SK-N-SH (cell line): ENCODE data around the gene ADRM1. TPM values are rescaled to one million over a fixed set of nuclear protein-coding genes. Genes with fewer than 3 reads are reported as not detected.

Experiments
- CTCF ChIA-PET: fragments of 300-600, 350-600 bp; formaldehyde crosslinking; extraction: SDS; loops from one replicate; lab custom pipeline; 2021; lab: Yijun Ruan, JAX
- POLR2A ChIA-PET: fragments of 350-600 bp; sonication (Branson Sonifier 250); formaldehyde crosslinking; extraction: SDS; loops from one replicate; lab custom pipeline; 2020; ENCODE audit warnings: antibody characterized with exemption, inconsistent platforms; lab: Yijun Ruan, JAX
- DNase-seq: peaks from one replicate; pipeline ENCODE4 v3.0.0; 2012
- H2AFZ ChIP-seq: fragments of 200-600 bp; sonication (generic); 2 replicates; pipeline ENCODE4 v1.8.1; 2016; ENCODE audit warnings: antibody characterized with exemption, mild to moderate bottlenecking, low read depth
- H3F3A ChIP-seq: fragments of 200-600 bp; sonication (generic); replicated peaks from 2 replicates; pipeline ENCODE3; 2016; ENCODE audit warnings: antibody characterized with exemption, mild to moderate bottlenecking; ENCODE audit not compliant: insufficient read depth
- H3K27ac ChIP-seq, 2 experiments: fragments of 200-500 bp in 1 of 2; fragments of 200-600 bp in 1 of 2; sonication (Bioruptor generic) in 1 of 2; sonication (generic), shearing (Covaris generic) in 1 of 2; 2 replicates each; pipeline versions ENCODE4 v1.5.1 to v1.6.1; 2014 to 2016; ENCODE audit warnings: low read depth in 2 of 2, inconsistent platforms in 1 of 2, low read length in 1 of 2, mild to moderate bottlenecking in 1 of 2, mixed read lengths in 1 of 2
- H3K27me3 ChIP-seq: fragments of 200-600 bp; sonication (generic), shearing (Covaris generic); 2 replicates; pipeline ENCODE4 v1.6.1; 2016; ENCODE audit warnings: mixed run types; ENCODE audit not compliant: insufficient read depth
- H3K36me3 ChIP-seq, 2 experiments: fragments of 200-500 bp in 1 of 2; fragments of 200-600 bp in 1 of 2; sonication (Bioruptor generic) in 1 of 2; sonication (generic) in 1 of 2; replicated peaks in 1 of 2; 2 replicates each; pipeline versions ENCODE3 to v1.5.1; 2014 to 2016; ENCODE audit warnings: low read length in 1 of 2, mild to moderate bottlenecking in 1 of 2; ENCODE audit not compliant: insufficient read depth in 2 of 2, control insufficient read depth in 1 of 2
- H3K4me1 ChIP-seq, 2 experiments: fragments of 200-500 bp in 1 of 2; fragments of 200-600 bp in 1 of 2; sonication (Bioruptor generic) in 1 of 2; sonication (generic), shearing (Covaris generic) in 1 of 2; 2 replicates each; pipeline versions ENCODE4 v1.5.1 to v1.6.1; 2014 to 2016; ENCODE audit warnings: low read depth in 1 of 2, low read length in 1 of 2, mixed run types in 1 of 2; ENCODE audit not compliant: insufficient read depth in 2 of 2, control insufficient read depth in 1 of 2
- H3K4me2 ChIP-seq: fragments of 200-600 bp; sonication (generic), shearing (Covaris generic); 2 replicates; pipeline ENCODE4 v1.6.1; 2017; ENCODE audit warnings: mixed run types
- H3K4me3 ChIP-seq, 2 experiments: fragments of 200-500 bp in 1 of 2; fragments of 200-600 bp in 1 of 2; sonication (Bioruptor generic) in 1 of 2; sonication (generic), shearing (Covaris generic) in 1 of 2; 2 replicates each; pipeline versions ENCODE4 v1.5.1 to v1.8.1; 2014 to 2016; ENCODE audit warnings: low read depth in 2 of 2, inconsistent platforms in 1 of 2, low read length in 1 of 2, mild to moderate bottlenecking in 1 of 2, mixed read lengths in 1 of 2, moderate library complexity in 1 of 2
- H3K79me2 ChIP-seq: fragments of 200-600 bp; sonication (generic); 2 replicates; pipeline ENCODE4 v1.8.1; 2017; ENCODE audit warnings: mild to moderate bottlenecking; ENCODE audit not compliant: insufficient read depth
- H3K9ac ChIP-seq: fragments of 200-600 bp; sonication (generic); 2 replicates; pipeline ENCODE4 v1.6.1; 2017; ENCODE audit warnings: mixed run types
- H3K9me2 ChIP-seq: fragments of 200-600 bp; sonication (generic); 2 replicates; pipeline ENCODE4 v1.6.1; 2017; ENCODE audit warnings: mixed run types
- H3K9me3 ChIP-seq: fragments of 200-600 bp; sonication (generic); 2 replicates; pipeline ENCODE4 v1.6.1; 2017; ENCODE audit warnings: mixed run types, mild to moderate bottlenecking, moderate library complexity
- H4K20me1 ChIP-seq: fragments of 200-600 bp; sonication (generic); 2 replicates; pipeline ENCODE4 v1.6.1; 2017; ENCODE audit warnings: mild to moderate bottlenecking, mixed run types; ENCODE audit not compliant: insufficient read depth
- ELF1 ChIP-seq: IDR thresholded peaks from 2 replicates; pipeline ENCODE4 v1.4.0; 2012
- FOXJ3 ChIP-seq: sonication (generic); formaldehyde crosslinking; IDR thresholded peaks from 2 replicates; pipeline ENCODE4 v1.5.1; 2020; ENCODE audit warnings: mild to moderate bottlenecking, missing genetic modification reagents
- GABPA ChIP-seq: IDR thresholded peaks from 2 replicates; pipeline ENCODE4 v1.4.0; 2012; ENCODE audit warnings: low read depth, mild to moderate bottlenecking
- GATA2 ChIP-seq: sonication (generic); formaldehyde crosslinking; IDR thresholded peaks from 2 replicates; pipeline ENCODE4 v1.5.0; 2020; ENCODE audit warnings: mild to moderate bottlenecking, missing genetic modification reagents
- IRF3 ChIP-seq: fragments of 150-350 bp; IDR thresholded peaks from 2 replicates; pipeline ENCODE4 v1.6.1; 2016; ENCODE audit warnings: mild to moderate bottlenecking, low read depth, low read length
- JUND ChIP-seq: IDR thresholded peaks from 2 replicates; pipeline ENCODE4 v1.4.0; 2012
- MXI1 ChIP-seq: IDR thresholded peaks from 2 replicates; pipeline ENCODE4 v1.6.1; 2012; ENCODE audit warnings: mild to moderate bottlenecking, low read depth, low read length, improper control_type of control experiment
- NFIC ChIP-seq: IDR thresholded peaks from 2 replicates; pipeline ENCODE4 v1.4.0; 2012; ENCODE audit warnings: borderline replicate concordance
- NRF1 ChIP-seq: IDR thresholded peaks from 2 replicates; pipeline ENCODE4 v1.6.1; 2012; ENCODE audit warnings: low read depth, mild to moderate bottlenecking, low read length
- RFX5 ChIP-seq: IDR thresholded peaks from 2 replicates; pipeline ENCODE4 v1.6.1; 2012; ENCODE audit warnings: mild to moderate bottlenecking, improper control_type of control experiment, low read length
- RXRA ChIP-seq: IDR thresholded peaks from 2 replicates; pipeline ENCODE4 v1.4.0; 2012; ENCODE audit warnings: low read depth, mild to moderate bottlenecking, borderline replicate concordance
- TAF1 ChIP-seq: IDR thresholded peaks from 2 replicates; pipeline ENCODE4 v1.6.1; 2012; ENCODE audit warnings: low read depth, mild to moderate bottlenecking, low read length, moderate library complexity, borderline replicate concordance
- TCF12 ChIP-seq: IDR thresholded peaks from 2 replicates; pipeline ENCODE4 v1.4.0; 2012
- TEAD4 ChIP-seq: IDR thresholded peaks from 2 replicates; pipeline ENCODE4 v1.4.0; 2012; ENCODE audit warnings: mild to moderate bottlenecking, borderline replicate concordance; ENCODE audit not compliant: insufficient read depth
- WGBS: methylation state at CpG from one replicate; pipeline ENCODE4 v1.1.6; 2017; ENCODE audit warnings: low lambda C conversion rate; 5-methylcytosine and 5-hydroxymethylcytosine counted together
- polyA plus RNA-seq, 3 experiments: library from polyadenylated mRNA; depleted of rRNA; stranded (reverse); fragments of >200 nt; gene quantifications; 2 replicates each; pipeline ENCODE4 v1.2.3, GENCODE V29; 2012
- TF ChIP-seq, protein P1 (sequence below): IDR thresholded peaks from 2 replicates; pipeline ENCODE4 v1.4.0; 2012; ENCODE audit warnings: low read depth, borderline replicate concordance
- TF ChIP-seq, protein P2 (sequence below): IDR thresholded peaks from 2 replicates; pipeline ENCODE4 v1.4.0; 2012; ENCODE audit warnings: low read depth
- TF ChIP-seq, protein P3 (sequence below): IDR thresholded peaks from 2 replicates; pipeline ENCODE4 v1.4.0; 2012; ENCODE audit warnings: low read depth, borderline replicate concordance

Gene ADRM1
- polyA plus RNA-seq, 1 of the 3 experiments (the other 2 are of a cell fraction) = 142 TPM

DNA sequence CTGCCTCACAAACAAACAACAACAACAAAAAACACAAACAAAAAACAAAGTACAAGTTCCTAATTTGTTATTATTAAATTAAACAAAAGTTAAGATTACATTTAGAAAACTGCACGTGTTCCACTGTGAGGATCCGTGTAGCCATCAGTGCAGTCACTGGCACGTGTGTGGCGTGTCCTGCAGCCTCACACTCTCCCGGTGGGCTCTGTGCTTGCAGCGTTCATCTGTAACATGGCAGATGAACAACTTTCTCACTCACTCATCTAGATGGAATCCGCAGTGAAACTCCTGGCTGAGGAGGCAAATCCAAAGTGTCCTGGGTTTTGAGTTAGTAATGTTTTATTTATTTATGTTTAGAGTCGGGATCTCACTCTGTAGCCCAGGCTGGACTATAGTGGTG is 12.9 kb upstream of the ADRM1 start:
- Histone ChIP-seq H3K9me3 (no peaks in the 10 kb centered on the region), H3K4me1 (no peaks in the 10 kb centered on the region), H3K9ac (no peak overlapping the region), H3K36me3 (peaks cover 6 to 33% of the 10 kb centered on the region in 2 experiments), H3F3A (no peaks in the 10 kb centered on the region), H3K27ac (no peak overlapping the region), H4K20me1 (no peaks in the 10 kb centered on the region), H3K9me2 (no peaks in the 10 kb centered on the region), H2AFZ (no peak overlapping the region), H3K27me3 (no peaks in the 10 kb centered on the region), H3K4me3 (no peak overlapping the region), H3K4me2 (no peak overlapping the region), H3K79me2 (no peaks in the 10 kb centered on the region)
- TF ChIP-seq TAF1 = no peak
- no peak for TF ChIP-seq JUND
- TF ChIP-seq GATA2 (CRISPR knock-in tag) = no peak
- no peak for TF ChIP-seq FOXJ3 (CRISPR knock-in tag)
- TF ChIP-seq, protein P1, sequence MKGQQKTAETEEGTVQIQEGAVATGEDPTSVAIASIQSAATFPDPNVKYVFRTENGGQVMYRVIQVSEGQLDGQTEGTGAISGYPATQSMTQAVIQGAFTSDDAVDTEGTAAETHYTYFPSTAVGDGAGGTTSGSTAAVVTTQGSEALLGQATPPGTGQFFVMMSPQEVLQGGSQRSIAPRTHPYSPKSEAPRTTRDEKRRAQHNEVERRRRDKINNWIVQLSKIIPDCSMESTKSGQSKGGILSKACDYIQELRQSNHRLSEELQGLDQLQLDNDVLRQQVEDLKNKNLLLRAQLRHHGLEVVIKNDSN = no peak
- TF ChIP-seq GABPA = no peak
- no peak for TF ChIP-seq ELF1
- no peak for TF ChIP-seq NRF1
- no peak for TF ChIP-seq MXI1
- no peak for TF ChIP-seq IRF3
- TF ChIP-seq NFIC = no peak
- TF ChIP-seq, protein P2, sequence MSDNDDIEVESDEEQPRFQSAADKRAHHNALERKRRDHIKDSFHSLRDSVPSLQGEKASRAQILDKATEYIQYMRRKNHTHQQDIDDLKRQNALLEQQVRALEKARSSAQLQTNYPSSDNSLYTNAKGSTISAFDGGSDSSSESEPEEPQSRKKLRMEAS = no peak
- no peak for TF ChIP-seq TEAD4
- TF ChIP-seq RXRA = no peak
- TF ChIP-seq, protein P3, sequence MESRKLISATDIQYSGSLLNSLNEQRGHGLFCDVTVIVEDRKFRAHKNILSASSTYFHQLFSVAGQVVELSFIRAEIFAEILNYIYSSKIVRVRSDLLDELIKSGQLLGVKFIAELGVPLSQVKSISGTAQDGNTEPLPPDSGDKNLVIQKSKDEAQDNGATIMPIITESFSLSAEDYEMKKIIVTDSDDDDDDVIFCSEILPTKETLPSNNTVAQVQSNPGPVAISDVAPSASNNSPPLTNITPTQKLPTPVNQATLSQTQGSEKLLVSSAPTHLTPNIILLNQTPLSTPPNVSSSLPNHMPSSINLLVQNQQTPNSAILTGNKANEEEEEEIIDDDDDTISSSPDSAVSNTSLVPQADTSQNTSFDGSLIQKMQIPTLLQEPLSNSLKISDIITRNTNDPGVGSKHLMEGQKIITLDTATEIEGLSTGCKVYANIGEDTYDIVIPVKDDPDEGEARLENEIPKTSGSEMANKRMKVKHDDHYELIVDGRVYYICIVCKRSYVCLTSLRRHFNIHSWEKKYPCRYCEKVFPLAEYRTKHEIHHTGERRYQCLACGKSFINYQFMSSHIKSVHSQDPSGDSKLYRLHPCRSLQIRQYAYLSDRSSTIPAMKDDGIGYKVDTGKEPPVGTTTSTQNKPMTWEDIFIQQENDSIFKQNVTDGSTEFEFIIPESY = no peak
- no peak for TF ChIP-seq RFX5
- no peak for TF ChIP-seq TCF12
- ChIA-PET POLR2A (no interaction called here), CTCF (interaction anchor here (2.0 kb wide), 1 partner anchor 13 kb away, joined by 7 read pairs; the partner anchor contains the start of gene ADRM1)
- DNase-seq = no peak
- 97% methylated on average over 8 of the region's 8 CpGs for WGBS
